Neural cell (in vitro differentiated cells): Measurements from ENCODE around the gene GALR3. TPM values are rescaled to one million over a fixed set of nuclear protein-coding genes. Genes with fewer than 3 reads are reported as not detected.

Experiments used
- H2AFZ ChIP-seq: fragments of 200-600, 300-800 bp; sonication (generic), shearing (Covaris generic); 2 replicates; pipeline ENCODE4 v1.6.0; 2014; ENCODE audit warnings: low read depth, mild to moderate bottlenecking, antibody characterized with exemption, low read length, moderate library complexity
- H3F3A ChIP-seq: fragments of 200-600 bp; shearing (Covaris generic); 2 replicates; pipeline ENCODE4 v1.6.1; 2016; ENCODE audit warnings: mild to moderate bottlenecking, moderate library complexity, mixed read lengths, antibody characterized with exemption, low read length; ENCODE audit not compliant: insufficient read depth, poor library complexity, severe bottlenecking
- H3K27ac ChIP-seq: fragments of 200-600, 300-800 bp; sonication (generic), shearing (Covaris generic); 2 replicates; pipeline ENCODE4 v1.5.1; 2014; ENCODE audit warnings: mild to moderate bottlenecking, low read length, moderate library complexity
- H3K27me3 ChIP-seq: fragments of 300-800, 200-600 bp; sonication (generic), shearing (Covaris generic); 2 replicates; pipeline ENCODE4 v1.6.0; 2014; ENCODE audit warnings: mild to moderate bottlenecking, low read depth, low read length, moderate library complexity; ENCODE audit not compliant: insufficient read depth
- H3K36me3 ChIP-seq: fragments of 300-800, 200-600 bp; sonication (generic), shearing (Covaris generic); 2 replicates; pipeline ENCODE4 v1.5.1; 2014; ENCODE audit warnings: mild to moderate bottlenecking, antibody characterized with exemption, low read length, moderate library complexity; ENCODE audit not compliant: insufficient read depth
- H3K4me2 ChIP-seq: fragments of 300-800, 200-600 bp; sonication (generic), shearing (Covaris generic); 2 replicates; pipeline ENCODE4 v1.6.0; 2014; ENCODE audit warnings: mild to moderate bottlenecking, low read length
- H3K4me3 ChIP-seq: fragments of 300-800, 200-600 bp; sonication (generic), shearing (Covaris generic); 2 replicates; pipeline ENCODE4 v1.5.1; 2014; ENCODE audit warnings: mild to moderate bottlenecking, low read length, moderate library complexity
- H3K79me2 ChIP-seq: fragments of 200-600 bp; shearing (Covaris generic); replicated peaks from 2 replicates; pipeline ENCODE4 v1.6.0; 2014; ENCODE audit warnings: mild to moderate bottlenecking, low read length, moderate library complexity; ENCODE audit not compliant: insufficient read depth
- H3K9ac ChIP-seq: fragments of 300-800, 200-600 bp; sonication (generic), shearing (Covaris generic); 2 replicates; pipeline ENCODE4 v1.6.1; 2016; ENCODE audit warnings: mild to moderate bottlenecking, low read length, mixed read lengths
- H3K9me2 ChIP-seq: fragments of 200-600 bp; shearing (Covaris generic); 2 replicates; pipeline ENCODE4 v1.6.1; 2016; ENCODE audit warnings: mild to moderate bottlenecking, low read length, mixed read lengths; ENCODE audit not compliant: insufficient read depth
- H3K9me3 ChIP-seq: fragments of 200-600, 300-800 bp; sonication (generic), shearing (Covaris generic); 2 replicates; pipeline ENCODE4 v1.6.1; 2016; ENCODE audit warnings: mild to moderate bottlenecking, mixed run types, low read length, moderate library complexity, mixed read lengths
- H4K20me1 ChIP-seq: fragments of 200-600 bp; shearing (Covaris generic); 2 replicates; pipeline ENCODE4 v1.6.1; 2016; ENCODE audit warnings: mild to moderate bottlenecking, mixed run types; ENCODE audit not compliant: insufficient read depth
- EP300 ChIP-seq: fragments of 450-650 bp; conservative IDR thresholded peaks from 2 replicates; pipeline ENCODE4 v1.6.1; 2014; ENCODE audit warnings: antibody characterized with exemption, mild to moderate bottlenecking, moderate library complexity; ENCODE audit not compliant: poor library complexity, severe bottlenecking
- EZH2 ChIP-seq: fragments of 200-600, 300-800 bp; shearing (Covaris generic), sonication (generic); IDR thresholded peaks from 2 replicates; pipeline ENCODE4 v1.6.1; 2014; ENCODE audit warnings: antibody characterized with exemption, low read length, borderline replicate concordance, mild to moderate bottlenecking; ENCODE audit not compliant: insufficient read depth, poor library complexity, severe bottlenecking
- MXI1 ChIP-seq: fragments of 450-650 bp; conservative IDR thresholded peaks from 2 replicates; pipeline ENCODE4 v1.6.1; 2014; ENCODE audit warnings: antibody characterized with exemption, mild to moderate bottlenecking; ENCODE audit not compliant: poor library complexity, severe bottlenecking
- POLR2AphosphoS5 ChIP-seq: IDR thresholded peaks from 2 replicates; pipeline ENCODE4 v1.6.1; 2012
- RAD21 ChIP-seq: fragments of 450-650 bp; conservative IDR thresholded peaks from 2 replicates; pipeline ENCODE4 v1.6.1; 2014; ENCODE audit warnings: antibody characterized with exemption, mild to moderate bottlenecking, moderate library complexity
- SMC3 ChIP-seq: fragments of 450-650 bp; conservative IDR thresholded peaks from 2 replicates; pipeline ENCODE4 v1.6.1; 2014; ENCODE audit warnings: antibody characterized with exemption, mild to moderate bottlenecking, moderate library complexity; ENCODE audit not compliant: poor library complexity
- TAF1 ChIP-seq: IDR thresholded peaks from 2 replicates; pipeline ENCODE4 v1.6.1; 2012; ENCODE audit warnings: low read depth
- polyA plus RNA-seq: library from polyadenylated mRNA; depleted of rRNA; stranded (reverse); fragments of >200 nt; gene quantifications from 2 replicates; pipeline ENCODE4 v1.2.3, GENCODE V29; 2014
- small RNA-seq, 3 experiments: library from RNA; depleted of rRNA; stranded (forward); fragments of <200 nt; gene quantifications; one replicate each; pipeline ENCODE3, GENCODE V24; 2012
- TF ChIP-seq, protein P1 (sequence below): IDR thresholded peaks from 2 replicates; pipeline ENCODE4 v1.6.1; 2012; ENCODE audit warnings: borderline replicate concordance
- TF ChIP-seq, protein P2 (sequence below): fragments of 450-650 bp; IDR thresholded peaks from 2 replicates; pipeline ENCODE4 v1.5.1; 2014; ENCODE audit warnings: antibody characterized with exemption, mild to moderate bottlenecking, moderate library complexity; ENCODE audit not compliant: poor library complexity, severe bottlenecking

The GALR3 gene
- polyA plus RNA-seq, 1 donor from 2014 or later, result 0.73 TPM

DNA sequence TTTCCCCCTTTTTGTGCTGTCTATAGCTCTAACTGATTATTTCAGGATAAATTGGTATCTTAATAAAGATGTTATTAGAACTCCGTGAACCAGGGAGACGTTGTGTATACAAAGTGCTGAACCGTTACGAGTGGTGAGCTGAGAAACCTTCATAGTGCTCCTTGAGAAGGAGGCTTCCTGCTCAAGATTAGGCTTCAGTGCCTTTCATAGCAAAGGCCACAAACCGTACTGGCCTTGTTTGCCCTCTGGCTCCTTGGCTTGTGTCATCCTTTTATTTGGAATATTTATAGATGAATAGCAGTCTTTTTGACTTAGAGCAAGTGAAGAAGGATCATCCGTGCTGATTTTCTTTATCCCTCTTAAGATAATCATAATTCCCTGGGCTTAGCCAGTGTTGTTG is 42.3 kb downstream of the GALR3 start:
- H3K27ac ChIP-seq, result no peak overlapping the region
- no peaks in the 10 kb centered on the region for H3K27me3 ChIP-seq
- no peak overlapping the region for H2AFZ ChIP-seq
- H3K36me3 ChIP-seq, result no peaks in the 10 kb centered on the region
- no peak for TF ChIP-seq SMC3
- TF ChIP-seq EZH2, result no peak
- TF ChIP-seq POLR2AphosphoS5, result no peak
- no peak for TF ChIP-seq TAF1
- no peak for TF ChIP-seq RAD21
- TF ChIP-seq, protein P1, sequence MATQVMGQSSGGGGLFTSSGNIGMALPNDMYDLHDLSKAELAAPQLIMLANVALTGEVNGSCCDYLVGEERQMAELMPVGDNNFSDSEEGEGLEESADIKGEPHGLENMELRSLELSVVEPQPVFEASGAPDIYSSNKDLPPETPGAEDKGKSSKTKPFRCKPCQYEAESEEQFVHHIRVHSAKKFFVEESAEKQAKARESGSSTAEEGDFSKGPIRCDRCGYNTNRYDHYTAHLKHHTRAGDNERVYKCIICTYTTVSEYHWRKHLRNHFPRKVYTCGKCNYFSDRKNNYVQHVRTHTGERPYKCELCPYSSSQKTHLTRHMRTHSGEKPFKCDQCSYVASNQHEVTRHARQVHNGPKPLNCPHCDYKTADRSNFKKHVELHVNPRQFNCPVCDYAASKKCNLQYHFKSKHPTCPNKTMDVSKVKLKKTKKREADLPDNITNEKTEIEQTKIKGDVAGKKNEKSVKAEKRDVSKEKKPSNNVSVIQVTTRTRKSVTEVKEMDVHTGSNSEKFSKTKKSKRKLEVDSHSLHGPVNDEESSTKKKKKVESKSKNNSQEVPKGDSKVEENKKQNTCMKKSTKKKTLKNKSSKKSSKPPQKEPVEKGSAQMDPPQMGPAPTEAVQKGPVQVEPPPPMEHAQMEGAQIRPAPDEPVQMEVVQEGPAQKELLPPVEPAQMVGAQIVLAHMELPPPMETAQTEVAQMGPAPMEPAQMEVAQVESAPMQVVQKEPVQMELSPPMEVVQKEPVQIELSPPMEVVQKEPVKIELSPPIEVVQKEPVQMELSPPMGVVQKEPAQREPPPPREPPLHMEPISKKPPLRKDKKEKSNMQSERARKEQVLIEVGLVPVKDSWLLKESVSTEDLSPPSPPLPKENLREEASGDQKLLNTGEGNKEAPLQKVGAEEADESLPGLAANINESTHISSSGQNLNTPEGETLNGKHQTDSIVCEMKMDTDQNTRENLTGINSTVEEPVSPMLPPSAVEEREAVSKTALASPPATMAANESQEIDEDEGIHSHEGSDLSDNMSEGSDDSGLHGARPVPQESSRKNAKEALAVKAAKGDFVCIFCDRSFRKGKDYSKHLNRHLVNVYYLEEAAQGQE, result no peak
- TF ChIP-seq, protein P2, sequence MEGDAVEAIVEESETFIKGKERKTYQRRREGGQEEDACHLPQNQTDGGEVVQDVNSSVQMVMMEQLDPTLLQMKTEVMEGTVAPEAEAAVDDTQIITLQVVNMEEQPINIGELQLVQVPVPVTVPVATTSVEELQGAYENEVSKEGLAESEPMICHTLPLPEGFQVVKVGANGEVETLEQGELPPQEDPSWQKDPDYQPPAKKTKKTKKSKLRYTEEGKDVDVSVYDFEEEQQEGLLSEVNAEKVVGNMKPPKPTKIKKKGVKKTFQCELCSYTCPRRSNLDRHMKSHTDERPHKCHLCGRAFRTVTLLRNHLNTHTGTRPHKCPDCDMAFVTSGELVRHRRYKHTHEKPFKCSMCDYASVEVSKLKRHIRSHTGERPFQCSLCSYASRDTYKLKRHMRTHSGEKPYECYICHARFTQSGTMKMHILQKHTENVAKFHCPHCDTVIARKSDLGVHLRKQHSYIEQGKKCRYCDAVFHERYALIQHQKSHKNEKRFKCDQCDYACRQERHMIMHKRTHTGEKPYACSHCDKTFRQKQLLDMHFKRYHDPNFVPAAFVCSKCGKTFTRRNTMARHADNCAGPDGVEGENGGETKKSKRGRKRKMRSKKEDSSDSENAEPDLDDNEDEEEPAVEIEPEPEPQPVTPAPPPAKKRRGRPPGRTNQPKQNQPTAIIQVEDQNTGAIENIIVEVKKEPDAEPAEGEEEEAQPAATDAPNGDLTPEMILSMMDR, result no peak
- no peak for TF ChIP-seq EP300
- no peak for TF ChIP-seq MXI1
- H3K9ac ChIP-seq, result no peak overlapping the region
- H3K79me2 ChIP-seq, result no peaks in the 10 kb centered on the region
- H3K4me3 ChIP-seq, result no peak overlapping the region
- H3K4me2 ChIP-seq, result no peak overlapping the region
- H3K9me2 ChIP-seq, result no peaks in the 10 kb centered on the region
- H4K20me1 ChIP-seq, result no peaks in the 10 kb centered on the region
- H3K9me3 ChIP-seq, result no peaks in the 10 kb centered on the region
- H3F3A ChIP-seq, result no peaks in the 10 kb centered on the region

DNA sequence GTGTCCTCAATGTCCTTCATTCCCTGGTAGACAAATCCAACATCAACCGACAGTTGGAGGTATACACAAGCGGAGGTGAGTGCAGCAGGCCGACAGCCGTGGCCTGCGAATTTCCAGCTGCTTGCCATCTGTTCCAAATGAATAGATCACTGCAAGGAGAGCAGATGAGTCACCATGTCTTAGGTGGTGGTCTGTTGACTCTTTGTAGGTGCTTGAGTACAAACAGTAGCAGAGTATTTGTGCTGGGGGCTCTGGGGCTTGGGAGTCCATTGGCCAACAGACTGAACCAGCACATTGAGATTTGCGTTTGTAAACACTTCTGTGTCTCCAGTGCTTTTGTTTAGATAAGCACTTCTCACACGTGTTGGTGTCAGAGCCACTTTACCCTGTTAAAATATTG is 47.1 kb downstream of the GALR3 start:
- Histone ChIP-seq H3K27me3 (no peaks in the 10 kb centered on the region), H3K9ac (no peak overlapping the region), H4K20me1 (no peaks in the 10 kb centered on the region), H3K27ac (no peak overlapping the region), H2AFZ (no peak overlapping the region), H3K4me2 (no peak overlapping the region), H3K9me3 (no peaks in the 10 kb centered on the region), H3K9me2 (no peaks in the 10 kb centered on the region), H3K36me3 (no peaks in the 10 kb centered on the region), H3K79me2 (no peaks in the 10 kb centered on the region), H3K4me3 (no peak overlapping the region), H3F3A (no peaks in the 10 kb centered on the region)
- TF ChIP-seq TAF1, result no peak
- TF ChIP-seq POLR2AphosphoS5, result no peak
- TF ChIP-seq SMC3, result no peak
- no peak for TF ChIP-seq RAD21
- TF ChIP-seq EP300, result no peak
- no peak for TF ChIP-seq EZH2

Small RNA genes lying within 50 kb of the gene (small RNA-seq; reads per million reads assigned to genes)
- 0.16 to 6.0 (median 2.8) reads per million in 3 experiments for gene MIR659

Other genes starting within 250 kb of the GALR3 start
- gene LGALS2, start 243.3 kb upstream of the GALR3 start, polyA plus RNA-seq, result not detected in 2 replicates
- gene GGA1, start 214.5 kb upstream of the GALR3 start, polyA plus RNA-seq, result 57.5 and 62.2 TPM in 2 replicates
- 0.63 TPM in 1 of 2 replicates, not detected in the other for gene SH3BP1, start 183.7 kb upstream of the GALR3 start, polyA plus RNA-seq
- 108 and 129 TPM in 2 replicates for gene PDXP, start 164.7 kb upstream of the GALR3 start, polyA plus RNA-seq
- not detected in 2 replicates for gene LGALS1, start 147.7 kb upstream of the GALR3 start, polyA plus RNA-seq
- 77.5 and 90.0 TPM in 2 replicates for gene NOL12, start 137.0 kb upstream of the GALR3 start, polyA plus RNA-seq
- 9.2 and 16.2 TPM in 2 replicates for gene TRIOBP, start 126.3 kb upstream of the GALR3 start, polyA plus RNA-seq
- gene GCAT, start 15.4 kb upstream of the GALR3 start, polyA plus RNA-seq, result 12.2 and 13.0 TPM in 2 replicates
- 92.4 and 127 TPM in 2 replicates for gene ANKRD54, start 21.0 kb downstream of the GALR3 start, polyA plus RNA-seq
- 352 and 396 TPM in 2 replicates for gene EIF3L, start 26.0 kb downstream of the GALR3 start, polyA plus RNA-seq
- gene MICALL1, start 82.9 kb downstream of the GALR3 start, polyA plus RNA-seq, result 11.4 and 13.0 TPM in 2 replicates
- gene C22orf23, start 130.2 kb downstream of the GALR3 start, polyA plus RNA-seq, result 1.0 and 1.3 TPM in 2 replicates
- gene POLR2F, start 130.3 kb downstream of the GALR3 start, polyA plus RNA-seq, result 170 and 195 TPM in 2 replicates
- not detected in 2 replicates for gene SOX10, start 161.2 kb downstream of the GALR3 start, polyA plus RNA-seq
- gene PICK1, start 234.0 kb downstream of the GALR3 start, polyA plus RNA-seq, result 101 and 115 TPM in 2 replicates